Measurements from ENCODE around the gene ZC3H7B. TPM values are rescaled to one million over a fixed set of nuclear protein-coding genes. Genes with fewer than 3 reads are reported as not detected.

ZC3H7B gene
- total and polyA plus RNA-seq, 2 experiments from 2014 or later: 5.7 to 61.5 TPM

DNA sequence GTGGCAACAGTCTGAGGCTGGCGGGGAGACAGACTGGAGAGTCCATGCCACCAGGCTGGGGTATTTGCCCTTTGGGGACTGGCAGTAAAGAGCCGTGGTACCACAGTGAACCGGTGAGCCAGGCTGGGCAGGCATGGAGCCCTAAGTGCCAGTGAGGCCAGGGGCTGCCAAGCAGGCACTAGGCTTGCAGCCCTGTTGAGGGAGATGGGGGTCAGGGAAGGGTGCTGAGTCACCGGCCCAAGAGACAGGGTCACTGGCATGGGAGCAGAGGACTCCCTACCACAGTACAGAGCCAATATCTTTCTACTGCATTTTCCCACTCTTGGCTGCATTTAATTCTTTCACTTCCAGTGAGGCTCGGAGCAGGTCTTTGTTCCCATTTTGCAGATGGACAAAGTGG lies 49.7 kb downstream of the ZC3H7B start:
- H4K20me1 ChIP-seq (replicated peaks; ENCODE audit: insufficient read depth): no peaks in the 10 kb centered on the region; the same call in 1 of the 2 replicates
- H3F3A ChIP-seq (replicated peaks; ENCODE audit: low read depth): 0 out of 2 replicates have a peak, but pooled peaks cover 6% of the 10 kb centered on the region
- no peak overlapping the region for H3K27ac ChIP-seq (ENCODE audit: low read depth)
- H3K9me2 ChIP-seq (ENCODE audit: insufficient read depth): no peaks in the 10 kb centered on the region
- ATAC-seq (no peak), DNase-seq (ENCODE audit: low spot score) (no peak)
- H3K4me3 ChIP-seq: no peak overlapping the region
- no peak overlapping the region for H3K4me2 ChIP-seq
- Mint-ChIP-seq H3K27me3 (ENCODE audit: insufficient read depth, low read depth, poor library complexity) (peaks cover 11% of the 10 kb centered on the region), H3K27ac (no peak overlapping the region; the same call in 1 of the 2 replicates), H3K9me3 (no peaks in the 10 kb centered on the region), H3K4me3 (no peak overlapping the region), H3K36me3 (ENCODE audit: low read depth) (peaks cover 55% of the 10 kb centered on the region), H3K4me1 (no peaks in the 10 kb centered on the region)
- TF ChIP-seq STAT1 (IDR thresholded peaks at IDR 0.05; ENCODE audit: unreplicated experiment) (no peak), CREB1 (CRISPR knock-in tag; IDR thresholded peaks at IDR 0.05; ENCODE audit: low read depth) (no peak), EZH2phosphoT487 (IDR thresholded peaks at IDR 0.05; ENCODE audit: unreplicated experiment) (no peak), EZH2 (IDR thresholded peaks at IDR 0.05; ENCODE audit: low read depth, unreplicated experiment) (no peak), POLR2AphosphoS5 (IDR thresholded peaks at IDR 0.05; ENCODE audit: low read depth) (no peak), NANOG (IDR thresholded peaks at IDR 0.05; ENCODE audit: borderline replicate concordance) (no peak), ZNF114 (CRISPR knock-in tag; IDR thresholded peaks at IDR 0.05) (no peak), ZNF331 (CRISPR knock-in tag; IDR thresholded peaks at IDR 0.05; ENCODE audit: low read depth) (no peak), JUNB (IDR thresholded peaks at IDR 0.05; ENCODE audit: unreplicated experiment) (no peak)
- TF ChIP-seq, protein P1, sequence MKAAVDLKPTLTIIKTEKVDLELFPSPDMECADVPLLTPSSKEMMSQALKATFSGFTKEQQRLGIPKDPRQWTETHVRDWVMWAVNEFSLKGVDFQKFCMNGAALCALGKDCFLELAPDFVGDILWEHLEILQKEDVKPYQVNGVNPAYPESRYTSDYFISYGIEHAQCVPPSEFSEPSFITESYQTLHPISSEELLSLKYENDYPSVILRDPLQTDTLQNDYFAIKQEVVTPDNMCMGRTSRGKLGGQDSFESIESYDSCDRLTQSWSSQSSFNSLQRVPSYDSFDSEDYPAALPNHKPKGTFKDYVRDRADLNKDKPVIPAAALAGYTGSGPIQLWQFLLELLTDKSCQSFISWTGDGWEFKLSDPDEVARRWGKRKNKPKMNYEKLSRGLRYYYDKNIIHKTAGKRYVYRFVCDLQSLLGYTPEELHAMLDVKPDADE (IDR thresholded peaks at IDR 0.05): no peak
- TF ChIP-seq, protein P2, sequence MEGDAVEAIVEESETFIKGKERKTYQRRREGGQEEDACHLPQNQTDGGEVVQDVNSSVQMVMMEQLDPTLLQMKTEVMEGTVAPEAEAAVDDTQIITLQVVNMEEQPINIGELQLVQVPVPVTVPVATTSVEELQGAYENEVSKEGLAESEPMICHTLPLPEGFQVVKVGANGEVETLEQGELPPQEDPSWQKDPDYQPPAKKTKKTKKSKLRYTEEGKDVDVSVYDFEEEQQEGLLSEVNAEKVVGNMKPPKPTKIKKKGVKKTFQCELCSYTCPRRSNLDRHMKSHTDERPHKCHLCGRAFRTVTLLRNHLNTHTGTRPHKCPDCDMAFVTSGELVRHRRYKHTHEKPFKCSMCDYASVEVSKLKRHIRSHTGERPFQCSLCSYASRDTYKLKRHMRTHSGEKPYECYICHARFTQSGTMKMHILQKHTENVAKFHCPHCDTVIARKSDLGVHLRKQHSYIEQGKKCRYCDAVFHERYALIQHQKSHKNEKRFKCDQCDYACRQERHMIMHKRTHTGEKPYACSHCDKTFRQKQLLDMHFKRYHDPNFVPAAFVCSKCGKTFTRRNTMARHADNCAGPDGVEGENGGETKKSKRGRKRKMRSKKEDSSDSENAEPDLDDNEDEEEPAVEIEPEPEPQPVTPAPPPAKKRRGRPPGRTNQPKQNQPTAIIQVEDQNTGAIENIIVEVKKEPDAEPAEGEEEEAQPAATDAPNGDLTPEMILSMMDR (conservative IDR thresholded peaks at IDR 0.05; ENCODE audit: low read depth in 2 of 2): no peak
- TF ChIP-seq, protein P3, sequence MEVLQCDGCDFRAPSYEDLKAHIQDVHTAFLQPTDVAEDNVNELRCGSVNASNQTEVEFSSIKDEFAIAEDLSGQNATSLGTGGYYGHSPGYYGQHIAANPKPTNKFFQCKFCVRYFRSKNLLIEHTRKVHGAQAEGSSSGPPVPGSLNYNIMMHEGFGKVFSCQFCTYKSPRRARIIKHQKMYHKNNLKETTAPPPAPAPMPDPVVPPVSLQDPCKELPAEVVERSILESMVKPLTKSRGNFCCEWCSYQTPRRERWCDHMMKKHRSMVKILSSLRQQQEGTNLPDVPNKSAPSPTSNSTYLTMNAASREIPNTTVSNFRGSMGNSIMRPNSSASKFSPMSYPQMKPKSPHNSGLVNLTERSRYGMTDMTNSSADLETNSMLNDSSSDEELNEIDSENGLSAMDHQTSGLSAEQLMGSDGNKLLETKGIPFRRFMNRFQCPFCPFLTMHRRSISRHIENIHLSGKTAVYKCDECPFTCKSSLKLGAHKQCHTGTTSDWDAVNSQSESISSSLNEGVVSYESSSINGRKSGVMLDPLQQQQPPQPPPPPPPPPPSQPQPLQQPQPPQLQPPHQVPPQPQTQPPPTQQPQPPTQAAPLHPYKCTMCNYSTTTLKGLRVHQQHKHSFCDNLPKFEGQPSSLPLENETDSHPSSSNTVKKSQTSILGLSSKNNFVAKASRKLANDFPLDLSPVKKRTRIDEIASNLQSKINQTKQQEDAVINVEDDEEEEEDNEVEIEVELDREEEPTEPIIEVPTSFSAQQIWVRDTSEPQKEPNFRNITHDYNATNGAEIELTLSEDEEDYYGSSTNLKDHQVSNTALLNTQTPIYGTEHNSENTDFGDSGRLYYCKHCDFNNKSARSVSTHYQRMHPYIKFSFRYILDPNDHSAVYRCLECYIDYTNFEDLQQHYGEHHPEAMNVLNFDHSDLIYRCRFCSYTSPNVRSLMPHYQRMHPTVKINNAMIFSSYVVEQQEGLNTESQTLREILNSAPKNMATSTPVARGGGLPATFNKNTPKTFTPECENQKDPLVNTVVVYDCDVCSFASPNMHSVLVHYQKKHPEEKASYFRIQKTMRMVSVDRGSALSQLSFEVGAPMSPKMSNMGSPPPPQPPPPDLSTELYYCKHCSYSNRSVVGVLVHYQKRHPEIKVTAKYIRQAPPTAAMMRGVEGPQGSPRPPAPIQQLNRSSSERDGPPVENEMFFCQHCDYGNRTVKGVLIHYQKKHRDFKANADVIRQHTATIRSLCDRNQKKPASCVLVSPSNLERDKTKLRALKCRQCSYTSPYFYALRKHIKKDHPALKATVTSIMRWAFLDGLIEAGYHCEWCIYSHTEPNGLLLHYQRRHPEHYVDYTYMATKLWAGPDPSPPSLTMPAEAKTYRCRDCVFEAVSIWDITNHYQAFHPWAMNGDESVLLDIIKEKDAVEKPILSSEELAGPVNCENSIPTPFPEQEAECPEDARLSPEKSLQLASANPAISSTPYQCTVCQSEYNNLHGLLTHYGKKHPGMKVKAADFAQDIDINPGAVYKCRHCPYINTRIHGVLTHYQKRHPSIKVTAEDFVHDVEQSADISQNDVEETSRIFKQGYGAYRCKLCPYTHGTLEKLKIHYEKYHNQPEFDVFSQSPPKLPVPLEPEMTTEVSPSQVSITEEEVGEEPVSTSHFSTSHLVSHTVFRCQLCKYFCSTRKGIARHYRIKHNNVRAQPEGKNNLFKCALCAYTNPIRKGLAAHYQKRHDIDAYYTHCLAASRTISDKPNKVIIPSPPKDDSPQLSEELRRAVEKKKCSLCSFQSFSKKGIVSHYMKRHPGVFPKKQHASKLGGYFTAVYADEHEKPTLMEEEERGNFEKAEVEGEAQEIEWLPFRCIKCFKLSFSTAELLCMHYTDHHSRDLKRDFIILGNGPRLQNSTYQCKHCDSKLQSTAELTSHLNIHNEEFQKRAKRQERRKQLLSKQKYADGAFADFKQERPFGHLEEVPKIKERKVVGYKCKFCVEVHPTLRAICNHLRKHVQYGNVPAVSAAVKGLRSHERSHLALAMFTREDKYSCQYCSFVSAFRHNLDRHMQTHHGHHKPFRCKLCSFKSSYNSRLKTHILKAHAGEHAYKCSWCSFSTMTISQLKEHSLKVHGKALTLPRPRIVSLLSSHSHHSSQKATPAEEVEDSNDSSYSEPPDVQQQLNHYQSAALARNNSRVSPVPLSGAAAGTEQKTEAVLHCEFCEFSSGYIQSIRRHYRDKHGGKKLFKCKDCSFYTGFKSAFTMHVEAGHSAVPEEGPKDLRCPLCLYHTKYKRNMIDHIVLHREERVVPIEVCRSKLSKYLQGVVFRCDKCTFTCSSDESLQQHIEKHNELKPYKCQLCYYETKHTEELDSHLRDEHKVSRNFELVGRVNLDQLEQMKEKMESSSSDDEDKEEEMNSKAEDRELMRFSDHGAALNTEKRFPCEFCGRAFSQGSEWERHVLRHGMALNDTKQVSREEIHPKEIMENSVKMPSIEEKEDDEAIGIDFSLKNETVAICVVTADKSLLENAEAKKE (CRISPR knock-in tag; IDR thresholded peaks at IDR 0.05): no peak
- TF ChIP-seq, protein P4, sequence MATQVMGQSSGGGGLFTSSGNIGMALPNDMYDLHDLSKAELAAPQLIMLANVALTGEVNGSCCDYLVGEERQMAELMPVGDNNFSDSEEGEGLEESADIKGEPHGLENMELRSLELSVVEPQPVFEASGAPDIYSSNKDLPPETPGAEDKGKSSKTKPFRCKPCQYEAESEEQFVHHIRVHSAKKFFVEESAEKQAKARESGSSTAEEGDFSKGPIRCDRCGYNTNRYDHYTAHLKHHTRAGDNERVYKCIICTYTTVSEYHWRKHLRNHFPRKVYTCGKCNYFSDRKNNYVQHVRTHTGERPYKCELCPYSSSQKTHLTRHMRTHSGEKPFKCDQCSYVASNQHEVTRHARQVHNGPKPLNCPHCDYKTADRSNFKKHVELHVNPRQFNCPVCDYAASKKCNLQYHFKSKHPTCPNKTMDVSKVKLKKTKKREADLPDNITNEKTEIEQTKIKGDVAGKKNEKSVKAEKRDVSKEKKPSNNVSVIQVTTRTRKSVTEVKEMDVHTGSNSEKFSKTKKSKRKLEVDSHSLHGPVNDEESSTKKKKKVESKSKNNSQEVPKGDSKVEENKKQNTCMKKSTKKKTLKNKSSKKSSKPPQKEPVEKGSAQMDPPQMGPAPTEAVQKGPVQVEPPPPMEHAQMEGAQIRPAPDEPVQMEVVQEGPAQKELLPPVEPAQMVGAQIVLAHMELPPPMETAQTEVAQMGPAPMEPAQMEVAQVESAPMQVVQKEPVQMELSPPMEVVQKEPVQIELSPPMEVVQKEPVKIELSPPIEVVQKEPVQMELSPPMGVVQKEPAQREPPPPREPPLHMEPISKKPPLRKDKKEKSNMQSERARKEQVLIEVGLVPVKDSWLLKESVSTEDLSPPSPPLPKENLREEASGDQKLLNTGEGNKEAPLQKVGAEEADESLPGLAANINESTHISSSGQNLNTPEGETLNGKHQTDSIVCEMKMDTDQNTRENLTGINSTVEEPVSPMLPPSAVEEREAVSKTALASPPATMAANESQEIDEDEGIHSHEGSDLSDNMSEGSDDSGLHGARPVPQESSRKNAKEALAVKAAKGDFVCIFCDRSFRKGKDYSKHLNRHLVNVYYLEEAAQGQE (IDR thresholded peaks at IDR 0.05; ENCODE audit: unreplicated experiment): no peak
- peaks cover 26% of the 10 kb centered on the region for H3K36me3 ChIP-seq (ENCODE audit: insufficient read depth)
- H3K27me3 ChIP-seq (ENCODE audit: insufficient read depth): no peaks in the 10 kb centered on the region
- no peak overlapping the region for H2AFZ ChIP-seq
- H3K4me1 ChIP-seq (ENCODE audit: insufficient read depth): no peaks in the 10 kb centered on the region
- no peaks in the 10 kb centered on the region for H3K79me2 ChIP-seq (replicated peaks; ENCODE audit: insufficient read depth)
